GM19025 (cell line): Measurements from ENCODE around the gene ME1.
"Not testable (repeated sequence)": the region's sequence is repeated elsewhere in the genome, so short reads cannot be mapped to it uniquely, and the experiment has no call there.

ENCODE experiments used
- ATAC-seq: cut with Tn5 transposase; IDR thresholded peaks from one replicate; pipeline ENCODE4 v1.9.1; 2021; ENCODE audit warnings: mild to moderate bottlenecking, low read depth, moderate library complexity; ENCODE audit not compliant: unreplicated experiment

The ME1 gene

GRCh38 chr6:83270971-83271719 is 159.7 kb downstream of the ME1 start:
- no peak for ATAC-seq

GRCh38 chr6:83265384-83265783 is 165.5 kb downstream of the ME1 start:
- ATAC-seq, result no peak

DNA sequence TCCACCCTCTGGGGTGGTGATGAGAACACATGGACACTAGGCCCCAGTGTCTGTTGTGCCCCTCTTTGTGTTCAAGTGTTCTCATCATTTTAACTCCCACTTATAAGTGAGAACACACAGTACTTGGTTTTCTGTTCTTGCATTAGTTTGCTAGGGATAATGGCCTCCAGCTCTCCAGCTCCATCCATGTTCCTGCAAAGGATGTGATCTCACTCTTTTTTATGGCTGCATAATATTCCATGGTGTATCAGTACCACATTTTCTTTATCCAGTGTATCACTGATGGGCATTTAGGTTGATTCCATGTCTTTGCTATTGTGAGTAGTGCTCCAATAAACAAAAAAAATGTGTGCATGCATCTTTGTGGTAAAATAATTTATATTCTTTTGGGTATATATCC is 170.3 kb downstream of the ME1 start:
- no peak for ATAC-seq

GRCh38 chr6:83258517-83258916 is 172.3 kb downstream of the ME1 start:
- ATAC-seq, result no peak

DNA sequence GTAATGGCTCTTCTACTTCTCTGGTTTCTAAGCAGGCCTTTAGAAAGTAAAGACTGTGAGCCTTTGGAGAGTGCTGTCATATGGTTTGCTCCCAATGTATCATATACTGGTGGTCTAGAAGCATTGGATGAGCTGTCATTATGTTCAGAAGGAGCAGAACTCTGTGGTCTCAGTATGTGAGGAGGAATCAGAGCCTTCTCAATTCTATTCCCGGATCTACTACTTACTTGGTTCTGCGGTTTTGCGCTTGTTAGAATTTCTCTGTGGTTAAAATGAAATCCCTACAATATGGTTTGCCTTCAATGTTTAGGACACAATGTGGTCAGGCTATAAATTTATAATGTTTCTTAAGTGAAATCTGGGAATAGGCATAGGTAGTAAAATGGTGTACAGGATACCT is 173.1 kb downstream of the ME1 start:
- ATAC-seq, result no peak

- not testable (repeated sequence) for ATAC-seq
Measured at GRCh38 chr6:83256719-83257118, 174.1 kb downstream of the ME1 start.

- no peak for ATAC-seq
Measured at GRCh38 chr6:83252719-83253118, 178.1 kb downstream of the ME1 start.

DNA sequence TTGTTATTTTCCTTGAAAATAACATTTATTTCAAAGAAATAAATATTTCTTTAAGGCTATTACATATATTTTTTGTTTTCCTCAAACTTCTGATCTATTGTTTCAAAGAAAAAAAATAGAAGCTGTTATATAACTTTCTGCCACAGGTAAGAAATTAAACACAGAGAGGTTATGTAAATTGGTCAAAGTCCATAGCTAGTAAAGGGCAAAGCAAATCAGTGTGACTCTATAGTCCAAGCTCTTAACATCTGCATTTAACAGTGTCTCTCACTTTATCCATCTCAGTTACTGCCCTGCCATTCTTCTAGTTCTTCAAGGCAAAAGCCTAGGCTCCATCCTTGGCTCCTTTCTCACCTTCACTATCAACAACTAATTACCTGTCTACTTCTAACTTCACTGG is 180.6 kb downstream of the ME1 start:
- ATAC-seq, result no peak

DNA sequence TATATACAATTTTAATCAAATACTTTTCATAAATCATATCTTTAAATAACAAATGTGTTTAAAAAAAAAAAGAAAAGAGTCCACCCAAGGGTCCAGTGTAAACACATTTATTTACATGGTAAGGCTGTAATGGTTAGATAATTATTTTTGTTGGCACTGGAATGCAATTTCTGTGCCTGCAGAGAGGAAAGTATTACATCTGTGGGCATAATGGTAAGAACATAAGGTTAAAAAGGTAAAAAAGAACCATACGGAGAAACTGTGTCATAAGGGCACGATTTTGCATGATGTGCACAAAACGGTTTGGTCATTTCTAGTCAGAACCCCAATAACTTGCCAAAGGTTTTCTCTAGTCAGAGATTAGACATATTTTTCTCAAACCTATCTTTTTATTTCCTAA is 183.4 kb downstream of the ME1 start:
- no peak for ATAC-seq

DNA sequence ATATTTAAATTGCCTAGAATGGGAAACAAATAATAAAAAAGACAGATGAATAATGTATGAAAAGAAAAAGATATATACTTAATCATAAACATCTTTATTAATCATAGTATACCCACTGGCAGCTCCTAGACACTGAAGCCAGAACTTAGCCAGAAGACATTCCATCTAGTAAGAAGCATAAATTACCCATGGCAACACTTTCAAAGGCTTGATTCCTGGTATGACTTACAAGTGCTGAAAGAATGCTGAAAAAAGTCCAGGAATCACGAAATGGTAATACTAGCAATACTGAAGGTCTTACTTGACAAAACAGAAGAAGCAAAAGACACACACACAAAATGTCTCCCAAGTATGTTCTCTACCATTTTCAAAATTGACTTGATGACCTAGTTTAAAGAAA is 199.7 kb downstream of the ME1 start:
- no peak for ATAC-seq

DNA sequence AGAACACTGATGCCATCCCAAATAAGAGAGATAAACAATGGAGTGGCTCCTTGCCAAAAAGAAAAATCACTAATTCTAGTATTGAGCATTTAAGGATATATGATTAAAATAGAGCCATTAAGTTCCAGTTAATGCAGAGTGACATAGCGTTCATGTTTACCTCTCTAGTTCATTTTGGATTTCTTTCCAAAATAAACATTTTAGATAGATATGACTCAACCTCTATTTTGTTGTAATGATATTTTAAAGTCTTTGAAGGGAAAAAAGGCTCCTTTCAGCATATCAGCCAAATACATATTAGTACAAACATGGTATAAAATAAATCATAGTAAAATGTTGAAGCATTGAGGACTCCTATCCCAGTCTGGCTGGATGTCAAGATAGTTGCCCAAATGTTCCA is 204.3 kb downstream of the ME1 start:
- ATAC-seq, result no peak

DNA sequence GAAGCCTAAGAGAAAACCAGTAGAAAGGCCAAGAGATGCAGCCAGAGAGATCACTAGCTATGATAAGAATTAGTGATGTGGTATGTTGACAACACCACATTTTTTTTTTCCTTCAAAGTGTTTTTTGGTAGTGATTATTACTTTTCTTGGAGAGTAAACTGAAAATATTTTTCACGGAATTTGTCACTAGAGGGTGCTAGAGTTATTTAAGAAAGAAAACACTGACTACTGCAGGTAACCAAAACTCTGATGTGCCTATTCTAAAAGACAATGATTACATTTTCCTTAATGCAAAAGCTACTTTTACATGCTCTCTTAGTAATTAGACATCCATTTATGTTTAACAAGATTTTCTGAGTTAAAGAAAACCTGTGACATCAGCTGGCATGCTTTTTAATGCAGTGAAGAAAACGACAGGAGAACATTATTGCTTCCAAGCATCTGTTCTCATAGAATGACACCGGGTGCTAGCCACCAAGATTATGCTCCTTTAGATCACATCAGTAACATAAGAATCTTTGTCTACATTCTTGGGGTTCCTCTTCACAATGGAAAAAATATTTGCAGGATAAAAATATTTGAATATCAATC is 208.9 kb downstream of the ME1 start:
- ATAC-seq, result no peak

DNA sequence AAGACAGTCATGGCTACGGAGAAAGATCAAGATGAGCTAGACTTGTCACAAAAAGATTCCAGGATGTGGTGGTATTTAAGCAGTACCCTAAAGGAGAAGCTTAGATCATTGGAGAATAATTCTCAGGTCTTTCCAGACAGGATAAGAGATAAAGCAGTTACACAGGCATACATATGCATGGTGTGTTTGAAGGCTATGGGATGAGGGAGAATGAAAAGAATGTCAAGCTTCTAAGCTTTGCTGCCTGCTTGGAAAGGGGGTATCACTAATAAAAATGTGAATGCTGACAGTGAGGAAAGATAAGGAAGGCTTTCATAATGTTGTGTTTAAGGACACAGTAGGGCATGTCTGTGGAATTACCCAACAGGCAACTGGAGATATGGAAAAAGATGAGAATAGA is 209.6 kb downstream of the ME1 start:
- ATAC-seq, result no peak

DNA sequence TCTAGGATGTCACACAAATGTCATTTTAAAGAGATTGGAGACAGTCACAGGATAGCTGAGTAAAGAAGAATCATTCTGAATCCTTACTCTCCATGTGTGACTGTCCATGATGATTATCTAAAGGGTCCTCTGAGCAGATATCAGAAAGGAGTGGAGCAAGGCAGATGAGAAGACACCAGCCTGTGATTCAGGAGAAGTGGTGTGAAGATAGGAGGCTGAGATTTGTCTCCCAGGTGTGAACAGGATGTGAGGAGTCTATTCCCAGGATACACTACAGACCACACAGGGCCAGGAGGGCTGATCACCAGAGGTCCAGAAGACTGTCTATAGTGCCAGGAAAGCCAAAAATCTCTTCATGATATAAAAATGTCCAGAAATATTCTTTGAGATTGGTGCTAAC is 210.7 kb downstream of the ME1 start:
- no peak for ATAC-seq

DNA sequence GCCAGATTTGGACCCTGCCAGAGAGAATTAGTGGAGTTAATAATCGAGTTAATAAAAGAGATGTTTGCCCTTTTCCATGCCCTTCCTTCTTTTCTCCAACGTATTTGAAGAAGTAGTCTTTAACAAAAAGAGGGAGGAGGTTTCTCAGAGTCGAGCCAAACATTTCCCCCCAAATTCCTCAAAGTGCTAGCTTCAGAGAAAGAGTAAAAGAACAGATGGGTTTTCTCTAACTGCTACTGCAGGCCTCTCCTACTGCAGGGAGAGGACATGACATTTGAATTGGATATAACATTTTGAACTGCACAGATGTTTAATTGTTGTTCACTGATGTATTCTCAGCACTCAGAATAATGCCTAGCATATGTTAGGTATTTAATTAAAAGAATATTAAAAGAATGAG is 212.2 kb downstream of the ME1 start:
- ATAC-seq, result no peak

DNA sequence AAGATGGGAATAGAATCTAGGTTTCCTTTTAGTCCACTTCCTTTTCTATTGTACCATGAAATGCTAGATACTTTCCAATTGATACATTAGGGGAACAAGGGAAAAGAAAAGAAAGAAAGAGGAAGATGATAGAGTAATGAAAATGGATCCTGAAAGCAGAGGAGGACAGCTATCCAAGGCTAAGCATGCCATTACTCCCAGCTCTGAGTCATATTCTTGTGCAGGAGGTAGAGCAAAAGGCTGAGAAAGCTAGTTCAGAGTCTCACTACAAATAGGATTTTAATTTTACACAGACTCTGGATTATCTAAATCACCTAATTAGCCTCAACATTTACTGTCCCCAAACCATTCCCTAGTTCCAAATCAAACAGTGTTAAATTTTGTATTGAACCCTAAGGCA is 214.0 kb downstream of the ME1 start:
- ATAC-seq, result no peak

DNA sequence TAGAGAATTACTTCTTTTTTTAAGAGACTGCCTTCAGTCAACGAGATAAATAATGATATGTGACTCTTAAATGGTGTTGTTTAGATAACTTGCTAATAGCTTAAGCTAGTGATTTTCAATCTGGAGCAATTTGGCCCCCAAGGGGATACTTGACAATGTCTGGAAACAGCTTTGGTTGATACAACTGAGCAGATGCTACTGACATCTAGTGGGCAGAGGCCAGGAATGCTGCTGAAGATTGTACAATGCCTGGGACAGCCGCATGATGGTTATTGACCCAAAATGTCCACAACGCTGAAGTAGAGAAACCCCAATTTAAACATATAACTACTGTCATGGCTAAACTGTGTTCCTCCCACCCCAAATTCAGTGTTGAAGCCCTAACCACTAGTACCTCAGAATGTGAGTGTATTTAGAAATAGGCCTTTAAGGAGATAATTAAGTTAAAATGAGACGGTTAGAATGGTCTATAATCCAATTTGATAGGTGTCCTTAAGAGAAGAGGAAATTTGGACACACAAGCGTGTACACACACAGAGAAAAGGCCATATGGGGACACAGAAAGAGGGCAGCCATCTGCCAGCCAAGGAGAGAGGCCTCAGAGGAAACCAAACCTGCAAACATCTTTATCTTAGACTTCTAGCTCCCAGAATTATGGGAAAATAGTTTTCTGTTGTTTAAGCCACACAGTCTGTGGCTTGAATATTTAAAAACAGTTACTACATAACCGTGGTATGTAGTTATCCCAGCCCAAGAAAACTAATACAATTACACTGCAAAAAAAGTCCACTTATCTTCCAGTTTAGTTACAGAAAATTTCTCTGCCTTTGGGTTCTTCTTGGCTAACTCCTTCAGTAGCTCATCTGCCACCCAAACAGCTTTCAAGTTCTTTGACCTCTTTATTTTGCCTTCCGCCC is 215.5 kb downstream of the ME1 start:
- ATAC-seq, result peak; percentile 98

DNA sequence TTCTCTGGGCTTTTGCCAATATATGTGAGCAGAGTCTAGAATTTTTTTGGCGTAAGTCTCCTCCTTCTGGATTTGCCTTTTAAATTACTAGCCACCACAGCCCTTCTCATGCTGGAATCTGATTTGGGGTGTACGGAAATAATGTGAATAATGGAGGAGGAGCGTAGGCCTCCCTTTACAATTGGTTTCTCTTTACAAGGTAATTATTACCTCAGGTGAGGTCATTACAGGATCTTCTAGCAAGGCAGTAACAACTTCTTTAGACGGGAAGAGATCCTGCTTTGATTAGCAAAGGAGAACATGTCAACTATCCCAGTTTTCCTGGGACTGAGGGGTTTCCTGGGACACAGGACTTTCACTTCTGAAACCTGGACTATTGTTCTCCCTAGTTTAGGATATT is 228.8 kb downstream of the ME1 start:
- no peak for ATAC-seq

DNA sequence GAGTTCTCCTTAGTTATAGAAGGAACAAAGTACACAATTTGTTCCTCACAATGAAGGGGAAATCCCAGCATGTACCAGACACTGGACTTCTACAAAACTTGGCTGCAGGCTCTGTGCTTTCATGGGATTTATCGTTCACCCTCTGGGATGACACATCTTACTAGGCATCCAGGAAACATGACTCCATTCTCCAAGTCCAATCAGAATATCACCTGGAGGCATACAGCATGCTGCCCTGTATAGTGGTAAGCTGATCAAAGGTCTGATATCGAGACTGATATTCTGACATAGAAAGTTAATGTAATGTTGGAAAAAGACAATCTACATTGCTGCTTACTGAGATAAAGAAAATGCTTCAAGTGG is 231.0 kb downstream of the ME1 start:
- no peak for ATAC-seq

- no peak for ATAC-seq
Measured at GRCh38 chr6:83199173-83199862, 231.5 kb downstream of the ME1 start.
